H54 (cell line): Measurements from ENCODE around the gene SRP54.
"Not testable (repeated sequence)": the region's sequence is repeated elsewhere in the genome, so short reads cannot be mapped to it uniquely, and the experiment has no call there.

Experiments used
- DNase-seq: peaks from one replicate; pipeline ENCODE4 v3.0.0; 2011; ENCODE audit warnings: low spot score, mixed read lengths; ENCODE audit not compliant: insufficient read length
- FAIRE-seq: peaks from 3 replicates; lab custom pipeline; 2011; peaks lifted over from hg19 to GRCh38; lab: Jason Lieb, UNC
- POLR2A ChIP-seq: IDR thresholded peaks from 2 replicates; pipeline ENCODE4 v1.6.1; 2011; ENCODE audit warnings: low read depth, mild to moderate bottlenecking, low read length

Gene SRP54

DNA sequence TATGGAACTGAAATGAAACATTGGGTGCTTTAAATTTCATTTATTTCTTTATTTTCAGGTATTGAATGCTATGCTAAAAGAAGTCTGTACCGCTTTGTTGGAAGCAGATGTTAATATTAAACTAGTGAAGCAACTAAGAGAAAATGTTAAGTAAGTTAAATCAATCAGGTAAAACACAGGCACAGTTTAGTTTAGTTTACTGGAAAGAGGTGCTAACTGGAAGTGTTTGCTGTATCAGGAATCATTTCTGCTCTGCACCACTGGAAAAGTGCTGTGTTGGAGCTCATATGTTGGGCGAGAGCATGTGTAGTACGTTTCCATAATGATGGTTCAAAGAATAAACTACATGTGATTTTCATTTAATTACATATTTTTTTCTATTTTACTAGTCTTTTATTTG lies 16.7 kb downstream of the SRP54 start:
- peak; percentile 6 for FAIRE-seq

DNA sequence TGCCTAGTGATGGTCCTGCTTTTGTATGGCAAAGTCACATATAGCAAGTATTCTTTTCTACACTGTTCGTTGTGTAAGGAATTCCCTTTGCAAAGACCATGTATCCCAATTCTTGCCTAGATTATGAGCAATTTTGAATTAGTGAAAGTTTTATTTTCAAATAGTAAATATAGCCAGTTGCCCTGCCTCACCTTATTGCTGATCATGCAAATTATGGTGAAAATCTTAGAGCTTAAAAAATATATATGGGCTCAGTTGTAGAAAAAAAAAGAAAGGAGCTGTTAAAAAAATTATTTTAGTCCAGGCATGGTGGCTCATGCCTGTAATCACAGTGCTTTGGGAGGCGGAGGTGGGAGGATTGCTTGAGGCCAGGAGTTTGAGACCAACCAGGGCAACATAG lies 18.8 kb downstream of the SRP54 start:
- no peak for FAIRE-seq
- no peak for DNase-seq
- no peak for TF ChIP-seq POLR2A

More for the DNA sequence above, 16.7 kb downstream of the SRP54 start:
- no peak for TF ChIP-seq POLR2A
- DNase-seq: no peak

DNA sequence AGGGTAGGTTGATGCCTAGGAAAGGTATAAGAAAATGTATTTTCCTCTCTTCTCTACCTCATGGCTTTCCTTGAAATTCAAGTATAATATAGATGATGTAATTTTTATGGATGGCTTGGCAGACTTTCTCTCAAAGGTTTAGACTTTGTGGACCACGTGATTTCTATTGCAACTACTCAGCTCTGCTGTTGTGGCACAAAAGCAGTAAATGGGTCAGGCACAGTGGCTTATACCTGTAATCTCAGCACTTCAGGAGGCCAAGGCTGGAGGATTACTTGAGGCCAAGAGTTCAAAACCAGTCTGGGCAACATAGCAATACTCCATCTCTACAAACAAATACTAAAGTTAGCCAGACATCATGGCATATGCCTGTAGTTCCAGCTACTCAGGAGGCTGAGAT lies 22.0 kb downstream of the SRP54 start:
- FAIRE-seq (no peak), DNase-seq (no peak)
- no peak for TF ChIP-seq POLR2A

DNA sequence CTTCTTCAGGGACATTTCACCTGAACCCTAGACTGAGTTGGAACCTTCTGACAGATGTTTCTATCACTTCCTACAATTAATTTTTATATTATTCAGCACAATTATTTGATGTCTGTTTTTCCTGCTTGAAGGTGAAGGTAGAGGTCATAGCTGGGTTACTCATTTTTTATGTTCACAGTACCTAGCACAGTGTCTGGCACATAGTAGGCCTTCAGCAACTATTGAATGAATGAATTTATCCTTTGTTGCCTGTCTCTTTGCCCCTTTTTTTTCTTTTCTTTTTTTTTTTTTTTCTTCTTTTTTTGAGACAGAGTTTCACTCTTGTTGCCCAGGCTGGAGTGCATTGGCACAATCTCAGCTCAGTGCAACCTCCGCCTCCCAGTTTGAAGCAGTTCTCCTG lies 33.8 kb downstream of the SRP54 start:
- FAIRE-seq (no peak), DNase-seq (no peak)
- TF ChIP-seq POLR2A: no peak

DNA sequence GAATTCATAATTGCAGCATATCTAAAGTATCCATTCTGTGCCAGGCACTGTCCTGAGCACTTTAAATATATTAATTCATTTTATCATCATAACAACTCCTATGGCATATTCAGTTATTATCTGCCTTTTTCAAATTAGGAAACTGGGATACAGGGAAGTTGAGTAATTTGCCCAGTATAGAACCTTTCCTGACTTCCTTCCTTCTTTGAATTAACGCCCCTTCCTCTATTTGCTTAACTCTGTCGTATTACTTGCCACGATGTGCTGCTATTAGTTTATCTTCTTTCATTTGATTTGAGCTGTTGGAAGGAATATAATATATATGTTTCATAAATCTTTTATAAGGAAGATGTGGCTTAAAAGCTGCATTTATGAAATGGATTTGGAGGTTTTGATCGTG lies 37.9 kb downstream of the SRP54 start:
- DNase-seq (no peak), FAIRE-seq (no peak)
- no peak for TF ChIP-seq POLR2A

DNA sequence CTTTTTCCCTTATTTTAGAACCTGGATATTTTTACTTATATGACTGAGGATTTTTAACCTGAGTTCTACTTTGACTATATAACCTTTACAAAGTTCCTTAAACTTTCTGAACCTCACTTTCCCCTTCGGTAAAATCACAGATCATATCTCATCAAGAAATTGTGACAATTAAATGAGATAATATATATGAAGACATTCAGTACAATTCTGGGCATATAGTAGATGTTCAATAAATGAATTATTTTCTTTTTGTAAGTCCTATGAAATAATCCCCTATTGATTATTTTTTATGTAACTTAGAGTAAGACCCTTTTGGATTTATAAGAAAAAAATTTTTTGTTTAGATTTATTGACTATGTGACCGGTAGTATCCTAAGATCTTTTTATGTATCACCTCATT lies 45.6 kb downstream of the SRP54 start:
- no peak for DNase-seq
- no peak for FAIRE-seq
- TF ChIP-seq POLR2A: no peak

DNA sequence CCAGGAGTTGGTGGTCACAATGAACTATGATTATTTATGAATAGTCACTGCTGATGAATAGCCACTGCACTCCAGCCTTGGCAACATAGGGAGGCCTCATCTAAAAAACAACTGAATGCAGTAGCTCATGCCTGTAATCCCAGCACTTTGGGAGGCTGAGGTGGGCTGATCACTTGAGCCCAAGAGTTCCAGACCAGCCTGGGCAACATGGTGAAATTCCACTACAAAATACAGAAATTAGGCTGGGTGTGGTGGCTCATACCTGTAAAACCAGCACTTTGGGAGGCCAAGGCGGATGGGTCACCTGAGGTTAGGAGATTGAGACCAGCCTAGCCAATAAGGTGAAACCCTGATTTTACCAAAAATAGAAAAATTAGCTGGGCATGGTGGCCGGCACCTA lies 49.8 kb downstream of the SRP54 start:
- TF ChIP-seq POLR2A: no peak
- no peak for FAIRE-seq
- DNase-seq: no peak

DNA sequence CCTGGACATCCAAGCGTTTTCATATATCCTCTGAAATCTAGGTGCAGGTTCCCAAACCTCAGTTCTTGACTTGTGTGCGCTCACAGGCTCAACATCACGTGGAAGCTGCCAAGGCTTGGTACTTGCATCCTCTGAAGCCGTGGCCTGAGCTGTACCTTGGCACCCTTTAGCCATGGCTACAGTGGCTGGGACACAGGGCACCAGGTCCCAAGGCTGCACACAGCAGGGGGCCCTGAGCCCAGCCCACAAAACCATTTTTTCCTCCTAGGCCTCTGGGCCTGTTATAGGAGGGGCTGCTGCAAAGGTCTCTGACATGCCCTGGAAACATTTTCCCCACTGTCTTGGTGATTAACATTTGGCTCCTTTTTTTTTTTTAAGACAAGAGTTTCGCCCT lies 51.6 kb downstream of the SRP54 start:
- DNase-seq (no peak), FAIRE-seq (no peak)
- no peak for TF ChIP-seq POLR2A

DNA sequence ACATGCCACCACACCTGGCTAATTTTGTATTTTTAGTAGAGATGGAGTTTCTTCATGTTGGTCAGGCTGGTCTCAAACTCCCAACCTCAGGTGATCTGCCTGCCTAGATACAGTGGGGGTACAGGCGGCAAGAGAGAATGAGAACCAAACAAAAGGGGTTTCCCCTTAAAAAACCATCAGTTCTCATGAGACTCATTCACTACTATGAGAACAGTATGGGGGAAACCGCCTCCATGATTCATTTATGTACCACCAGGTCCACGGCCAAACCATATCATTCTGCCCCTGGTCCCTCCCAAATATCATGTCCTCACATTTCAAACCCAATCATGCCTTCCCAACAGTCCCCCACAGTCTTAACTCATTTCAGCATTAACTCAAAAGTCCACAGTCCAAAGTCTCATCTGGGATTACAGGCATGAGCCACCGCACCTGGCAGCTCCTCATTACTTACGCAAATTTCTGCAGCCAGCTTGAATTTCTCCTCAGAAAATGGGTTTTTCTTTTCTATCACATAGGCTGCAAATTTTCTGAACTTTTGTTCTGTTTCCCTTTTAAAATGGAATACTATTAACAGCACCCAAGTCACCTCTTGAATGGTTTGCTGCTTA lies 52.3 kb downstream of the SRP54 start:
- DNase-seq, FAIRE-seq: not testable (repeated sequence)

DNA sequence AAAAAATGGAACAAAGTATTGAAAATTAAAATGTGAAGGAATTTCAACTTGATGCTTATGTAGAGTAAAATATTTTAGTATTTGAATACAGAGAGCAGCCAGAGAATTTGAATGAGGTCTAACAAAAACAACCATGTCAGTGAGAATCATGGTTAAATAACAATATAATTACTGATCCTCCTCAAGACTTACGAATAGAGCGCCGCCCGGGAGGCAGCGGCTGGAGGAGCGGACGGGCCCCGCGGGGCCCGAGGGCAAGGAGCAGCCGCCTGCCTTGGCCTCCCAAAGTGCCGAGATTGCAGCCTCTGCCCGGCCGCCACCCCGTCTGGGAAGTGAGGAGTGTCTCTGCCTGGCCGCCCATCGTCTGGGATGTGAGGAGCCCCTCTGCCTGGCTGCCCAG lies 55.5 kb downstream of the SRP54 start:
- not testable (repeated sequence) for FAIRE-seq, DNase-seq

DNA sequence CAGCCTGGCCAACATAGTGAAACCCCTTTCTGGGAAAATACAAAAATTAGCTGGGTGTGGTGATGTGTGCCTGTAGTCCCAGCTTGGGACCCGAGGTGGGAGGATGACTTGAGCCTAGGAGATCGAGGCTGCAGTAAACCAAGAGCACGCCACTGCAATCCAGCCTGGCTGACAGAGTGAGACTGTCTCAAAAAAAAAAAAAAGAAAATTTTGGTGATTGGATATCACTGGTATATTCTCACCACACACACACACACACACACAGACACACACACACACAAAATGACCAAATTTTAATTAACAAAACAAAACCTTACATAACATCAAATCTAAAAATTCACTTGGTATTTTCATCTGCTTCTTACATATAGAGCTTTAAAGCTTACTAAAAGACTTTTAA lies 59.8 kb downstream of the SRP54 start:
- no peak for TF ChIP-seq POLR2A
- DNase-seq (no peak), FAIRE-seq (no peak)

DNA sequence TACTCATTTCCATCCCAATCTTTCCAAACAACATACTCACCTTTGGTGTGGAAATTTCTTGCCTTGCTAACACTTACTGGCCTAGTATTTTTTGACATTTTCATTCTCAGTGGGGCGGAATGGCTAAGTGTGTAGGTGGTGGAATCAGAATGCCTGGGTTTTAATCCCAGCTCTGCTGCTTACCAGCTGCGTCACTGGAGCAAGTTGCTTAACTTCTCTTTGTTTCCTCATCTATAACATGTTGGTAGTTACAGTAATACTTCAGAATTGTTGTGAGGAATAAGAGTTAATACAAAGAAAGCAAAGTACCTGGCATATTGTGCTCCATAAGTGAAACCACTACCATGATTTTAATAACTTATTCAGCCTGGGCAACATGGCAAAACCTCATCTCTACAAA lies 60.3 kb downstream of the SRP54 start:
- no peak for FAIRE-seq

DNA sequence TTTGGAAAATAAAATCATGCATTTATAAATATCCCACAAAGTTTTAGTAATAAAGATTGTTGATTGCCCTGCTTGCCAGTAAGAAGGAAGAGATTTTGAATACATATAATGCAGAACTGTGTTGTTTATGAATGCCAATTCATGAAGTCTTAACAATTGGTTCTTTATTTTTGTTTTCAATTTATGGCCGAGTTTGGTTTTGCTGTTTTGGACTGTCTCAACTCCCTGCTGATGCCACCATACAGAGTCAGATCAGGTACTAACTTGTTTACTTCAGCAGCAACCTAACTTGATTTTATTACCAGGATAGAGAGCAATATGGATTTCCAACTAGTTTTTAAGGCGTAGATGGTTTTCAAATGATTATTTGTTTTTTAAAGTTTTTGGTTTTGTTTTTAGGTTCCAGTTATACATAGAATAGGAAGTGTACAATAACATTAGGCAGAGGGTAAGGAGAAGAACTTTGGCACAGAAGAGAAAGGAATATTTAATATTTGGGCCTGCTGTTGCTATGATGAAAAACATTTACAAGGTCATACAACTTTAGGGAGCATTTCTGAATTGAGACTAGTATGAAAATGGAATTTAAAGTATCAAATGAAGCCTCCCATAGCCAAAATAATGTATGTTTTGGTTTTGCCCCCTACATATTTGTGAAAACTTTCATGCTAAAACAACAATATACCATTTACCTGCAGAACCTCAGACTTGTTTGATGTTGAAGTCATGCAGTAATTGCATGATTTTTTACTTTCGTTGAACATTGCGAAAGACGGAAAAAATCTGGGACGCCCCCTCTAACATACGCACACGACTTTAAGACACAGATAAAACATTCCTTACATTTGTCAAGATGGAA lies 62.4 kb downstream of the SRP54 start:
- DNase-seq (no peak), FAIRE-seq (peak; percentile 20)
- no peak for TF ChIP-seq POLR2A

More for the DNA sequence above, 60.3 kb downstream of the SRP54 start:
- no peak for DNase-seq
- TF ChIP-seq POLR2A: no peak

DNA sequence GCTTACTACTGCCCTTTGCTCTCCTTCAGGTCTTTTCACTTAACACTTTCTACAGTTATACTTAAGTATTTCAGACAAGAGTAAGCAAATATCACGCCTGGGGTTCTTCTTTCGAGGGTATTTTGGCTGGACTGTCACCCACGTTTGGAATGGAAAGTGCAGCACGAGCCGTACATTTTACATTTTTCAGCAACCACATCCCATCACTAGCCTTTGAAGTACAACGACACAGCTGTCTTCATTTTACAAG lies 62.9 kb downstream of the SRP54 start:
- no peak for DNase-seq
- no peak for TF ChIP-seq POLR2A
- no peak for FAIRE-seq
